Effector memory CD8-positive, alpha-beta T cell (primary cell): ENCODE results near the gene CHRNB1.
"Not testable (repeated sequence)": the region's sequence is repeated elsewhere in the genome, so short reads cannot be mapped to it uniquely, and the experiment has no call there.

Experiments used
- ATAC-seq: fragments of 150-1000 bp; cut with Tn5 transposase; replicated peaks from 2 replicates; pipeline ENCODE4 v1.10.0; 2021; ENCODE audit warnings: mild to moderate bottlenecking, moderate library complexity
- DNase-seq, 3 experiments: peaks; one replicate each; pipeline ENCODE4 v3.0.0; 2021
- H3K27ac Mint-ChIP-seq, 2 donors: one replicate each; pipeline ENCODE4 v1.8.0; 2022; ENCODE audit warnings: mild to moderate bottlenecking in 2 of 2, mixed read lengths in 2 of 2, moderate library complexity in 2 of 2
- H3K27me3 Mint-ChIP-seq, 2 donors: one replicate each; pipeline ENCODE4 v1.8.0; 2022; ENCODE audit warnings: mixed read lengths in 2 of 2
- H3K36me3 Mint-ChIP-seq: one replicate; pipeline ENCODE4 v1.8.0; 2022; ENCODE audit warnings: mild to moderate bottlenecking, moderate library complexity, mixed read lengths; ENCODE audit not compliant: insufficient read depth
- H3K4me1 Mint-ChIP-seq, 2 donors: one replicate each; pipeline ENCODE4 v1.8.0; 2022; ENCODE audit warnings: low read depth in 2 of 2, mixed read lengths in 2 of 2
- H3K4me3 Mint-ChIP-seq, 2 donors: one replicate each; pipeline ENCODE4 v1.8.0; 2022; ENCODE audit warnings: mild to moderate bottlenecking in 2 of 2, mixed read lengths in 2 of 2, moderate library complexity in 2 of 2
- H3K9me3 Mint-ChIP-seq, 2 donors: one replicate each; pipeline ENCODE4 v1.8.0; 2022; ENCODE audit warnings: mixed read lengths in 2 of 2

Gene CHRNB1

GRCh38 chr17:7481842-7482741, 37.2 kb downstream of the CHRNB1 start:
- Mint-ChIP-seq H3K27ac (peak overlapping the region; percentile 100), H3K36me3 (peaks cover 65% of the 10 kb centered on the region), H3K4me3 (peak overlapping the region; percentile 99), H3K4me1 (peaks cover 62 to 65% of the 10 kb centered on the region in 2 donors)
- not testable (repeated sequence) for H3K9me3 Mint-ChIP-seq, H3K27me3 Mint-ChIP-seq, DNase-seq, ATAC-seq

- not testable (repeated sequence) for ATAC-seq, H3K9me3 Mint-ChIP-seq, DNase-seq, H3K27me3 Mint-ChIP-seq
- H3K4me1 Mint-ChIP-seq = peaks cover 62 to 65% of the 10 kb centered on the region in 2 donors
- peak overlapping the region; percentile 100 for H3K27ac Mint-ChIP-seq
- H3K4me3 Mint-ChIP-seq = peak overlapping the region; percentile 99
- H3K36me3 Mint-ChIP-seq = peaks cover 70% of the 10 kb centered on the region
Observed at GRCh38 chr17:7482742-7483088, 37.9 kb downstream of the CHRNB1 start.

GRCh38 chr17:7483255-7484066, 38.6 kb downstream of the CHRNB1 start:
- H3K4me3 Mint-ChIP-seq = peak overlapping the region; percentile 99
- no peaks in the 10 kb centered on the region for H3K27me3 Mint-ChIP-seq
- peaks cover 58 to 60% of the 10 kb centered on the region in 2 donors for H3K4me1 Mint-ChIP-seq
- H3K9me3 Mint-ChIP-seq = no peaks in the 10 kb centered on the region
- H3K27ac Mint-ChIP-seq = peak overlapping the region; percentile 100
- DNase-seq = peak; percentile 90 to 94 (median 93)
- ATAC-seq = peak; percentile 60
- peaks cover 71% of the 10 kb centered on the region for H3K36me3 Mint-ChIP-seq

GRCh38 chr17:7484067-7484918, 39.4 kb downstream of the CHRNB1 start, which contains the start of gene POLR2A:
Gene POLR2A (plus strand): TSS chr17:7484366.
- Mint-ChIP-seq H3K4me1 (peaks cover 61 to 63% of the 10 kb centered on the region in 2 donors), H3K27me3 (no peaks in the 10 kb centered on the region), H3K4me3 (peak within 1 kb of the TSS; percentile 99), H3K36me3 (peaks cover 68% of the 10 kb centered on the region), H3K27ac (peak within 1 kb of the TSS; percentile 100), H3K9me3 (no peaks in the 10 kb centered on the region)
- peak; percentile 98 to 99 (median 99) for DNase-seq
- ATAC-seq = peak; percentile 66

- peak overlapping the region; percentile 100 for H3K27ac Mint-ChIP-seq
Observed at GRCh38 chr17:7484919-7485377, 40.1 kb downstream of the CHRNB1 start.

GRCh38 chr17:7486181-7486580, 41.3 kb downstream of the CHRNB1 start:
- Mint-ChIP-seq H3K9me3 (no peaks in the 10 kb centered on the region), H3K36me3 (peaks cover 72% of the 10 kb centered on the region), H3K4me1 (peaks cover 67 to 69% of the 10 kb centered on the region in 2 donors), H3K27me3 (no peaks in the 10 kb centered on the region), H3K27ac (peak overlapping the region; percentile 100), H3K4me3 (peak overlapping the region; percentile 99)
- no peak for ATAC-seq
- no peak for DNase-seq

More at GRCh38 chr17:7484919-7485377, 40.1 kb downstream of the CHRNB1 start:
- DNase-seq (no peak), ATAC-seq (no peak)
- Mint-ChIP-seq H3K36me3 (peaks cover 69% of the 10 kb centered on the region), H3K4me3 (peak overlapping the region; percentile 99), H3K9me3 (no peaks in the 10 kb centered on the region), H3K4me1 (peaks cover 65 to 66% of the 10 kb centered on the region in 2 donors), H3K27me3 (no peaks in the 10 kb centered on the region)

- Mint-ChIP-seq H3K27ac (no peak overlapping the region), H3K9me3 (no peaks in the 10 kb centered on the region), H3K4me3 (no peak overlapping the region)
Observed at GRCh38 chr17:7490144-7490543, 45.3 kb downstream of the CHRNB1 start.

GRCh38 chr17:7491583-7491982, 46.7 kb downstream of the CHRNB1 start:
- Mint-ChIP-seq H3K4me3 (peak overlapping the region in 1 of 2 donors; percentile 14), H3K4me1 (peaks cover 50 to 67% of the 10 kb centered on the region in 2 donors), H3K27ac (peak overlapping the region in 1 of 2 donors; percentile 47), H3K9me3 (no peaks in the 10 kb centered on the region), H3K27me3 (no peaks in the 10 kb centered on the region), H3K36me3 (peaks cover 81% of the 10 kb centered on the region)
- ATAC-seq (no peak), DNase-seq (no peak)

More at GRCh38 chr17:7490144-7490543, 45.3 kb downstream of the CHRNB1 start:
- H3K36me3 Mint-ChIP-seq = peaks cover 79% of the 10 kb centered on the region
- H3K27me3 Mint-ChIP-seq = no peaks in the 10 kb centered on the region
- no peak for ATAC-seq
- peaks cover 57 to 73% of the 10 kb centered on the region in 2 donors for H3K4me1 Mint-ChIP-seq
- DNase-seq = no peak

GRCh38 chr17:7493941-7494340, 49.1 kb downstream of the CHRNB1 start:
- Mint-ChIP-seq H3K27ac (peak overlapping the region in 1 of 2 donors; percentile 95), H3K36me3 (peaks cover 84% of the 10 kb centered on the region), H3K4me3 (no peak overlapping the region)

GRCh38 chr17:7495906-7496434, 51.1 kb downstream of the CHRNB1 start:
- ATAC-seq (no peak), DNase-seq (no peak)
- H3K27me3 Mint-ChIP-seq = no peaks in the 10 kb centered on the region
- peaks cover 22 to 37% of the 10 kb centered on the region in 2 donors for H3K4me1 Mint-ChIP-seq
- peak overlapping the region in 1 of 2 donors; percentile 53 for H3K4me3 Mint-ChIP-seq
- no peaks in the 10 kb centered on the region for H3K9me3 Mint-ChIP-seq
- peak overlapping the region in 1 of 2 donors; percentile 95 for H3K27ac Mint-ChIP-seq
- peaks cover 91% of the 10 kb centered on the region for H3K36me3 Mint-ChIP-seq

More at GRCh38 chr17:7493941-7494340, 49.1 kb downstream of the CHRNB1 start:
- ATAC-seq (no peak), DNase-seq (no peak)
- Mint-ChIP-seq H3K4me1 (peaks cover 36 to 56% of the 10 kb centered on the region in 2 donors), H3K9me3 (no peaks in the 10 kb centered on the region), H3K27me3 (no peaks in the 10 kb centered on the region)

- ATAC-seq (peak; percentile 14), DNase-seq (no peak)
- Mint-ChIP-seq H3K9me3 (no peaks in the 10 kb centered on the region), H3K27ac (peak overlapping the region in 1 of 2 donors; percentile 95), H3K4me3 (peak overlapping the region in 1 of 2 donors; percentile 53), H3K4me1 (peaks cover 17 to 33% of the 10 kb centered on the region in 2 donors), H3K27me3 (no peaks in the 10 kb centered on the region), H3K36me3 (peaks cover 91% of the 10 kb centered on the region)
Observed at GRCh38 chr17:7496470-7497183, 51.8 kb downstream of the CHRNB1 start.

GRCh38 chr17:7497228-7497627, 52.4 kb downstream of the CHRNB1 start:
- DNase-seq (no peak), ATAC-seq (peak; percentile 5)
- H3K36me3 Mint-ChIP-seq = peaks cover 91% of the 10 kb centered on the region
- H3K27ac Mint-ChIP-seq = peak overlapping the region in 1 of 2 donors; percentile 95
- peak overlapping the region in 1 of 2 donors; percentile 53 for H3K4me3 Mint-ChIP-seq
- no peaks in the 10 kb centered on the region for H3K9me3 Mint-ChIP-seq
- peaks cover 15 to 27% of the 10 kb centered on the region in 2 donors for H3K4me1 Mint-ChIP-seq
- no peaks in the 10 kb centered on the region for H3K27me3 Mint-ChIP-seq
